Heart right ventricle (tissue), 16 donors: ENCODE measurements around the gene SLC25A30. TPM values are rescaled to one million over a fixed set of nuclear protein-coding genes. Genes with fewer than 3 reads are reported as not detected.
A peak's percentile ranks its signal among the peaks of the same experiment; 100 is the strongest.

Experiments
- ATAC-seq, 8 donors: fragments of 200-7000 bp; cut with Tn5 transposase; one replicate each; pipeline ENCODE4 v1.9.1; 2020; ENCODE audit warnings: mild to moderate bottlenecking in 8 of 8, moderate library complexity in 8 of 8, moderate number of reproducible peaks in 1 of 8
- DNase-seq, 2 donors: peaks; one replicate each; pipeline ENCODE4 v3.0.0-alpha.2; 2020
- H3K27ac ChIP-seq, 10 donors: fragments of 200-600 bp; sonication (generic) in 2 of 10; one replicate each; pipeline versions ENCODE4 v1.5.0 to v1.8.0; 2020 to 2022; ENCODE audit warnings: mild to moderate bottlenecking in 3 of 10
- H3K27me3 ChIP-seq, 7 donors: fragments of 200-600 bp; one replicate each; pipeline ENCODE4 v1.8.0; 2021 to 2022; ENCODE audit warnings: mild to moderate bottlenecking in 2 of 7
- H3K36me3 ChIP-seq, 9 donors: fragments of 200-600 bp; sonication (generic) in 1 of 9; one replicate each; pipeline versions ENCODE4 v1.5.0 to v1.8.0; 2020 to 2022; ENCODE audit warnings: mild to moderate bottlenecking in 2 of 9
- H3K4me1 ChIP-seq, 9 donors: fragments of 200-600 bp; sonication (generic) in 1 of 9; one replicate each; pipeline versions ENCODE4 v1.5.0 to v1.8.0; 2020 to 2022; ENCODE audit warnings: mild to moderate bottlenecking in 4 of 9
- H3K4me3 ChIP-seq, 10 donors: fragments of 200-600 bp; sonication (generic) in 2 of 10; one replicate each; pipeline versions ENCODE4 v1.5.0 to v1.8.0; 2020 to 2022; ENCODE audit warnings: mild to moderate bottlenecking in 7 of 10, moderate library complexity in 2 of 10
- H3K9me3 ChIP-seq, 11 donors: fragments of 200-600 bp in 10 of 11; sonication (generic) in 2 of 11; one replicate each; pipeline versions ENCODE4 v1.5.0 to v1.8.0; 2013 to 2022; ENCODE audit warnings: mild to moderate bottlenecking in 2 of 11, control low read depth in 1 of 11, moderate library complexity in 1 of 11
- WGBS, 2 donors: extraction: QIAGEN DNeasy Blood & Tissue Kit; methylation state at CpG; one replicate each; pipeline ENCODE4 v1.1.7; 2013; ENCODE audit warnings: inconsistent platforms in 1 of 2; 5-methylcytosine and 5-hydroxymethylcytosine counted together
- intact Hi-C, 10 donors: fragments of 100-400 bp; cut with DNase I; formaldehyde crosslinking; loops; one replicate each; pipeline versions ENCODE4 v1.11.1 to v1.14.2; 2022
- polyA plus RNA-seq, 2 donors: library from polyadenylated mRNA; stranded (reverse); fragments of 200-250 nt; gene quantifications; one replicate each; pipeline ENCODE4 v1.2.3, GENCODE V29; 2013
- total RNA-seq, 10 donors: library from RNA; stranded (reverse); fragmentation: NEBNext Ultra II Directional in 3 of 10; extraction: Animal tissue kit (Norgen Biotek cat#: 25700) in 3 of 10; gene quantifications; one replicate each; pipeline versions ENCODE4 v1.2.1 to v1.2.4, GENCODE V29; 2021 to 2023
- TF ChIP-seq, protein P1 (sequence below), 9 donors: fragments of 200-600 bp; sonication (generic) in 2 of 9; IDR thresholded peaks; one replicate each; pipeline versions ENCODE4 v1.5.0 to v1.8.0; 2021 to 2022; ENCODE audit warnings: antibody characterized with exemption in 9 of 9, mild to moderate bottlenecking in 5 of 9, moderate library complexity in 1 of 9
- donor health status: Arrhythmogenic right ventricular cardiomyopathy.
- donor health status: ischemic (EF 13 %, LVEDD 7.1; RV severe dilation, severe dysfunction).
- donor health status: healthy with polysubstance abuse.
- donor health status: DM: no; HTN: yes; CAD: no.
- donor health status: DM: no; HTN: no; CAD: no.
- donor health status: ischemic (EF 25% LVEDD 6.9; RV normal size, moderate dysfunction).
- donor health status: ischemic (EF 25% LVEDD 5.7; RV mildly dilated, moderate dysfunction).
- donor health status: healthy.
- donor health status: DM: yes; HTN: yes; CAD: no.
- donor health status: Ischemic cardiomyopathy.
- donor health status: ischemic (EF 35%, LVEDD 5.7; RV mildly dilated, moderate dysfunction).
- donor health status: nonischemic (EF 11% LVEDD 7.7; RV severe dilation, severe dysfunction).
- donor health status: DM: yes; HTN: yes; CAD: no.
- donor health status: PGD.
- donor health status: ischemic (EF 29% LVEDD 5.4; RV normal size, mild dysfunction).
- donor health status: nonischemic (EF 23%, LVEDD 6.1; RV moderate dilation, normal function).

The SLC25A30 gene
- total and polyA plus RNA-seq, 12 donors: 9.3 to 280 (median 157) TPM

DNA sequence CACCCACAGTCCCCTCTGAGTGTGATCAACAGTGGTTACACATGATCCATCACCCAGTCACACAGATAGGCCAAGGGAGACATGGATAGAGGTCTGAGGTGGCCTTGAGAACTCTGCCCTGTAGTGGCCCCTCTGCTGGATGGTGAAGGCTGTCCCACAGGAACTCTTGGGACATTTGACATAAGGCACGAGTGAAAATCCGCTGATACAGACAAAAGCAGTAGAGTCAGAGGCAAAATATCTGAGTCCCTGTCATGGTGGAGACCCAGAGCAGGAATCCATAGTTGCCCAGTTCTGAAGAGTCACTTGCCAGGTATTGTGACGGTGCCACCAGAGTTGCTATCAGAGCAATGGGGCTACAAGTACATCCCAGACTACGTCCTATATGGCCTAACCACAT lies 18.8 kb upstream of the SLC25A30 start:
- TF ChIP-seq, protein P1, sequence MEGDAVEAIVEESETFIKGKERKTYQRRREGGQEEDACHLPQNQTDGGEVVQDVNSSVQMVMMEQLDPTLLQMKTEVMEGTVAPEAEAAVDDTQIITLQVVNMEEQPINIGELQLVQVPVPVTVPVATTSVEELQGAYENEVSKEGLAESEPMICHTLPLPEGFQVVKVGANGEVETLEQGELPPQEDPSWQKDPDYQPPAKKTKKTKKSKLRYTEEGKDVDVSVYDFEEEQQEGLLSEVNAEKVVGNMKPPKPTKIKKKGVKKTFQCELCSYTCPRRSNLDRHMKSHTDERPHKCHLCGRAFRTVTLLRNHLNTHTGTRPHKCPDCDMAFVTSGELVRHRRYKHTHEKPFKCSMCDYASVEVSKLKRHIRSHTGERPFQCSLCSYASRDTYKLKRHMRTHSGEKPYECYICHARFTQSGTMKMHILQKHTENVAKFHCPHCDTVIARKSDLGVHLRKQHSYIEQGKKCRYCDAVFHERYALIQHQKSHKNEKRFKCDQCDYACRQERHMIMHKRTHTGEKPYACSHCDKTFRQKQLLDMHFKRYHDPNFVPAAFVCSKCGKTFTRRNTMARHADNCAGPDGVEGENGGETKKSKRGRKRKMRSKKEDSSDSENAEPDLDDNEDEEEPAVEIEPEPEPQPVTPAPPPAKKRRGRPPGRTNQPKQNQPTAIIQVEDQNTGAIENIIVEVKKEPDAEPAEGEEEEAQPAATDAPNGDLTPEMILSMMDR (IDR thresholded peaks at IDR 0.05): no peak
- no peaks in the 10 kb centered on the region for H3K9me3 ChIP-seq
- H3K4me1 ChIP-seq: peaks cover 0 to 41% (median 14%) of the 10 kb centered on the region in 9 donors
- DNase-seq (no peak), ATAC-seq (no peak)
- H3K36me3 ChIP-seq: no peaks in the 10 kb centered on the region
- no peak overlapping the region for H3K27ac ChIP-seq
- WGBS, 2 donors: 88 to 94% methylated on average over 4 of the region's 4 CpGs
- H3K27me3 ChIP-seq: no peaks in the 10 kb centered on the region
- no peak overlapping the region for H3K4me3 ChIP-seq
- intact Hi-C loops: no loop called here

DNA sequence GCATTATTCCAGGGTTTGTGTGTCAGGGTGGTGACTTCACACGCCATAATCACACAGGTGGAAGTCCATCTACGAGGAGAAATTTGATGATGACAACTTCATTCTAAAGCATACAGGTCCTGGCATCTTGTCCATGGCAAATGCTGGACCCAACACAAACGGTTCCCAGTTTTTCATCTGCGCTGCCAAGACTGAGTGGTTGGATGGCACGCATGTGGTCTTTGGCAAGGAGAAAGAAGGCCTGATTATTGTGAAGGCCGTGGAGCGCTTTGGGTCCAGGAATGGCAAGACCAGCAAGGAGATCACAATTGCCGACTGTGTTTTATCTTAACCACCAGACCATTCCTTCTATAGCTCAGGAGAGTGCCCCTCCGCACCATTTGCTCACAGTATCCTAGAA lies 18.2 kb upstream of the SLC25A30 start:
- peaks cover 0 to 35% (median 9%) of the 10 kb centered on the region in 9 donors for H3K4me1 ChIP-seq
- intact Hi-C loops: no loop called here
- no peak overlapping the region for H3K4me3 ChIP-seq
- 71 to 74% methylated on average over 9 of the region's 9 CpGs for WGBS, 2 donors
- H3K9me3 ChIP-seq: no peaks in the 10 kb centered on the region
- DNase-seq (no peak), ATAC-seq (no peak)
- no peaks in the 10 kb centered on the region for H3K36me3 ChIP-seq
- TF ChIP-seq, protein P1 (IDR thresholded peaks at IDR 0.05): no peak
- no peaks in the 10 kb centered on the region for H3K27me3 ChIP-seq
- H3K27ac ChIP-seq: no peak overlapping the region

DNA sequence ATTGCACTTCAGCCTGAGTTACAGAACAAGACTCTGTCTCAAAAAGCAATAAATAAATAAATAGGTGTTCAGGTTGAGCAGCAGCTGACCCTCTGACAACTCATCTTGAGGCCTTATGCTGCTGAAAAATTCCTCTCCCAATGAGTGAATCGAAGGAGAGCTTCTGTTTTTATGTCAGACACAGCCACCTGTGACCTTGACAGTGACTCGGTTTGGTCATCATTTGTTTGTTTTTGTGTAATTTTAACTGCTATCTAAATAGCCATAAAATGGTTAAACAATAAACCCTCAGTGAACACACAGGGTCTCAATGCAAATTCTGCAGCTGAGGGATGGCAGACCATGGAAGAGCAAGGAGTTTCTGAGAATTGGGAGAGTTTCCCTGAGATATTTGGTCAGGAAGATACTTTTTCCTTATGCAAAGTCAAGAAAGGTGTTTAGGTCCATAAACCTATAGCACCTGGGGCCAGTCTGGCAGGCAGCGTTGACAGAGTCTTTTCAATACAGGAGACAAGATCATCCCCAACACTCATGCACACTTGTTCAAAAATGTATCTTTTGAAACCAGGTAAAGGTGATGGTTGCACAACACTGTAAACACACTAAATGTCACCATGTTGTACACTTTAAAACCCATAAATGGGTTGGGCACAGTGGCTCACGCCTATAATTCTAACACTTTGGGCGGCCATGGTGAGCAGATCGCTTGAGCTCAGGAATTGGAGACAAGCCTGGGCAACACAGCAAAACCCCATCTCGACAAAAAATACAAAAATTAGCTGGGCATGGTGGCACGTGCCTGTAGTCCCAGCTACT lies 16.6 kb upstream of the SLC25A30 start:
- ATAC-seq: no peak
- 88 to 93% methylated on average over 8 of the region's 8 CpGs for WGBS, 2 donors
- no peak for DNase-seq
- H3K4me3 ChIP-seq: no peak overlapping the region
- H3K9me3 ChIP-seq: no peaks in the 10 kb centered on the region
- no peaks in the 10 kb centered on the region for H3K36me3 ChIP-seq
- intact Hi-C loops: no loop called here
- TF ChIP-seq, protein P1 (IDR thresholded peaks at IDR 0.05): no peak
- no peaks in the 10 kb centered on the region for H3K27me3 ChIP-seq
- H3K27ac ChIP-seq: peak overlapping the region in 2 of 10 donors; percentile 15 to 34
- peaks cover 0 to 20% (median 0%) of the 10 kb centered on the region in 9 donors for H3K4me1 ChIP-seq

DNA sequence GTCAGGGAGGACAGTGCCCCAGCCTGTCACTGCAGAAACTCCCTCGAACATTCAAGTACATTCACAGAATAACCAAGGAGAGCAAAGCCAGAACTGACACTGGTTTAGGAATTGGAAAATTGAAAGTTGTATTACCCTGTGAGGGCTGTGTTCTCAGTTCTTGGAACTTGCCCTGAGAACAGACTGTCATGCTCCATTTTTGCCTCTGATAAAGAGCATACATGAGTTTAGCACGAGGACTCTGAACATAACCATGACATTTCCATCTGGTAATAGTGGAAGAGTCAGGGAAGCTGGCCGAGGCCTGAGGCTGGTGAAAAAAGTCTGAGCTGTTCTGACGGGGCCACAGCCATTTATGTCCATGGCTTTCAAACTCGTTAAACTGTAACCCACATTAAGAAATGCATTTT lies 15.2 kb upstream of the SLC25A30 start:
- TF ChIP-seq, protein P1 (IDR thresholded peaks at IDR 0.05): no peak
- peaks cover 0 to 12% (median 0%) of the 10 kb centered on the region in 9 donors for H3K4me1 ChIP-seq
- peak; percentile 55 to 94 (median 77) for ATAC-seq
- DNase-seq: no peak
- no peaks in the 10 kb centered on the region for H3K36me3 ChIP-seq
- 30 to 41% methylated on average over 5 of the region's 5 CpGs for WGBS, 2 donors
- intact Hi-C loops: no loop called here
- no peaks in the 10 kb centered on the region for H3K9me3 ChIP-seq
- H3K27ac ChIP-seq: peak overlapping the region; percentile 40 to 88 (median 72)
- H3K4me3 ChIP-seq: no peak overlapping the region
- H3K27me3 ChIP-seq: no peaks in the 10 kb centered on the region
